NCI-H774 (cell line): ENCODE measurements around the gene HDAC9.

Experiments used
- DNase-seq: peaks from one replicate; lab custom pipeline; 2025; lab: John Stamatoyannopoulos, UW

HDAC9 gene

GRCh38 chr7:18494821-18495408 lies 634 bp upstream of the HDAC9 start:
- peak; percentile 23 for DNase-seq

DNA sequence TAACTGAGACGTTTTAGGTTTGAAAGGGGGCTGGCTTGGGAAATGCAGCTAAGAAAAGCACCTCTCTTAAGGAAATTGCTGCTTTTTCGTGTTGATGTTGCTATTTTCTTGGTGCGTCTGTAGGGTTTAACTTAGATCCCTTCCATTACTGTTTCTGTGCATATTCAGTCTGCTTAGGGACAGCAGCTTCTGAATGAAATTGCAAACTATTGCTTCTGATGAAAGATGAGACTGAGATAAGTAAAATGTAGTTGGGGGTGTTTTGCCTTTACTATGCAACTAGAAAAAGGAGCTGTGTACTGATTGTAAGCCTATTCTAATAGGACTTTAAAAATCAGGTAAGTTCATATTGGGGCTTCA lies 772 bp downstream of the HDAC9 start:
- no peak for DNase-seq

GRCh38 chr7:18497082-18497481 lies 1.5 kb downstream of the HDAC9 start:
- no peak for DNase-seq

- no peak for DNase-seq
Observed at GRCh38 chr7:18497800-18498199, 2.3 kb downstream of the HDAC9 start.

DNA sequence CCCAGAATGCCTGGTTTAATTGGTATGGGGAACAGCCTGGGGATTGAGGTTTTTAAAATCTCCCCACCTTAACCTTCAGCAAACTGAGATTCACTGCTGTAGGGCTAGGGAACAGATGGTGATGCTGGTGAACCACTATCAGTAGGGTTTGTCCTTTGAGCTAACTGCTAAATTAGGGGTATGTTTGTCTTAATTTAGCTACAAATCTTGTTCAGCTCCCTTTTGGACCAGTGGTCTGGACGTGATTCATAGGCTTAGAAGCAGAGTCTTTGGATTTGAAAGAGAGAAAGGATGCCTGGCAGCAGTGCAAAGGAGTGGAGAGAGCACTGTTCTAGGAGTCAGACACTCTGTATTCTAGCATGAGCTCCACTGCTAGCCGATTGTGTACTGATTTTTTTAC lies 2.8 kb downstream of the HDAC9 start:
- no peak for DNase-seq

- peak; percentile 17 for DNase-seq
Observed at GRCh38 chr7:18499407-18500177, 4.0 kb downstream of the HDAC9 start.

GRCh38 chr7:18503126-18503866 lies 7.7 kb downstream of the HDAC9 start:
- DNase-seq: no peak

DNA sequence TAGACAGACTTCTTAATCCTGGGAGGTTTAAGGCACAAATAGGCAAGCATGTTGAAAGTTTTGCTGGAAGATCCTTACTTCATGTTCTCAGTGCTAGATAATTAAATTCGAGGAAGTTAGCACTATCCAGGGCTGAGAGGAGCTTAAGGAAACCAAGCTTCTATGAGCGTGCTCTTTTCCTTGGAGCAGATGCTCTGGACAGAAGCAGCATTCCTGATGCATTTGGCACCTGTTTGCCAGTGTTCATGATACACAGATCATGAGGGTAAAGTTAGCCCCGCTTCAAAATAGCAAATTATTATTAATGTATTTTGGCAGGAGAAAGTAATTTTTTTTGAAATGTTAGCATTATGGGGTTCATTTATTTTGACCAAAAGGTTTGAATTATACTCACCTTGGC lies 9.4 kb downstream of the HDAC9 start:
- no peak for DNase-seq

DNA sequence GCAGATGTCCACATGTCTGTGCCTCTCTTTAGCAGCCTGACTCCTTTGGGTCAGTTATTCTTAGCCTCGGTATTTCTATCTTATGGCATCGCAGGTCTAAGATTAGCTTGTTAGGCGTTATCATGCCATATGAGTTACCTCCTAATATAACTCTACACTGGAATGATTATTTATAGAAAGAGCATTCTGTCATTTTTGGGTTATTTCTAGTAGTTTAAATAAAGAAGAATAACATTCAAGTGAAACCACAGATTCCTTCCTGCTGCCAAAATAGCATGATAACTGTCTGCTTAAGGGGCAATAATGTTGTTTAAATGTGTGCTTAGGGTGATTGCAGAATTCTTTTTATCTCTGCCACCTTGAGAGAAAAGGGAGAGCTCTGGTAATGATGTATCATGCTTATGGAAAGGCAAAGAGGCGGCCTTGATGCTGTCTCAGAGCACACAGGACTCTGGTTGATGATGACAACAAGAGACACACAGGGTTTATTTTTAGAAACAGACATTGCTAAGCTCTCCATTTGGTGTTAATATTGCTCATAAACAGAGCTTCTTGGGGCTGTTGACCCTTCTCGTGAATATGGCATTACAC lies 10.4 kb downstream of the HDAC9 start:
- DNase-seq: no peak

- DNase-seq: no peak
Observed at GRCh38 chr7:18508443-18509427, 13.2 kb downstream of the HDAC9 start.

GRCh38 chr7:18509481-18509880 lies 13.9 kb downstream of the HDAC9 start:
- DNase-seq: no peak

- DNase-seq: no peak
Observed at GRCh38 chr7:18511351-18512140, 16.0 kb downstream of the HDAC9 start.

DNA sequence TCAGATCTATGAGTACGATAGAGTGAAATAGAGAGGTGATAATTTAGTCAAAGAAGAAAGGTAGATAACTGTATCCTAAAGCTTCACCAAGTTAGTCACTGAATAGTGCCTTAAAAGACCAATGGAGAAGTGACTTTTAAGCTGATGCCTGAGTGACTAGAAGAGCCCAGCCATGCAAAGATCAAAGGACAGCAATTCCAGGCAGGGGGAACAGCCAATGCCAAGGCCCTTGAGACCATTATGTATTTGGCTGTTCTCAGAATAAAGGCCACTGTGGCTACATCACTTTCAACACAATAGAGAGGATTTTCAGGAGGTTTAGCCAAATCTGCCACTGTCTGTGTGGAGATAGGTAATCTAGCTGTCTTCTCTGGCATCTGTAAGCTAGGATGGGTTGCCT lies 17.8 kb downstream of the HDAC9 start:
- DNase-seq: no peak

- no peak for DNase-seq
Observed at GRCh38 chr7:18515067-18515466, 19.5 kb downstream of the HDAC9 start.

GRCh38 chr7:18517646-18518045 lies 22.1 kb downstream of the HDAC9 start:
- DNase-seq: no peak

DNA sequence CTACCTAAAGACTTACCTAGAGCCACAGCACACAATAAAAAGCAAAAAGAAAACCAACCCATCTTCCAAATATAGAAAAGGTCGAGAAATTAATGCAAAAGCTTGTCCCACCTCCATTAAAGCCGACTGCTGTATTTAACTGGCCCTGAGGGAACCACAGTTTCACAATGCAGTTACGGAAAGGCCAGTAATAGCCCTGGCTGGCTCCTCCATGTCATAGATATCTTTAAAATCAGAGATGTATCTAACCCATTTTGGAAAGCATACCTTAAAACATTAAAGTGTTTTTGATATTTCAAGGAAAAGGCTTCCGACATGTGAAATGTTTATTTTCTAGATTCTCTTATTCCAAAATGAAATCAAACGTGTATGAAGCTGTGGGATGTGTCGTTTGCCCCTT lies 23.0 kb downstream of the HDAC9 start:
- no peak for DNase-seq

GRCh38 chr7:18520450-18521235 lies 25.1 kb downstream of the HDAC9 start:
- DNase-seq: no peak

DNA sequence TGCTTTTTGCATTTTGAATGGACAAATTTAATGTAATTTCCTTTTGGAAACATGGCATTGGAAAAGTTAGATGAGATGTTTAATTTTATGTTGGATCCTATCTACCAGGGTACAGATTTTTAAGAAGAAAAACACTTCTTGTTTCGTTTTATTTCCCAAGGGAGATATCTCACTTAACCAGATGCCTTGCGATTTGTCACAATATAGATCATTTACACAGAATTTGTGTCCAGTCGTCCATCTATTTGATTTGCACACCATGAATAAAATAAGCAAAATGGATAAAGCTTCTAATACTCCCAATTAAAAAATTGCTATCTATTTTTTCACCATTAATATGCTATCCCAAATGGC lies 25.7 kb downstream of the HDAC9 start:
- DNase-seq: no peak

DNA sequence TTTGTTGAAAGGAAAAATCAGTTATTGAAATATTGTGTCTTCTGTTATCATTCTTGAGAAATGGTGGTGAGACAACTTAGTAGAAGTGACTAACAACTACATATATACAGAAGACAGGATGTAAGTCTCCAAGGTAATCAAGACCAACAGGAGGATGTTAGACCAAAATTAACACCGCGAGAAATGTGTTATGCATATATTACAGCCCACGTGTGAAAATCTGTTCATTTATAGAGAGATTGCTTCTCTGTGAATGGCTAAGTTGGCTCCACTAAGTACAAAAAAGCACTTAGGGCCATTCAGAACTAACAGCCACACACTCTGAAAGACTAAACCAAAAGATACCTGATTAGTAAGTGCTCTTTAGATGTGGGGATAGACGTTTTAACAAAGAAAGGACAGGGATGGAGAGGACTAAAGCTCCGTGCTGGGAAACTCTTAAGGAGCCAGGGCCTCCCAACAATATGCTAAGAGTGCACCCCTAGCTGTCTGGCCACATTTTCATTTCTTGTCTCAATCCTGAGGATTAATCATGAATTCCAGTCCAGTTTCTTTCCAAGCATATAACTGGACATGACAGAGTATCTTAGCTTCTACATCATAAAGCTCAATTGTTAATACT lies 26.5 kb downstream of the HDAC9 start:
- DNase-seq: no peak

GRCh38 chr7:18524248-18524647 lies 28.7 kb downstream of the HDAC9 start:
- DNase-seq: no peak
